GM12891 (cell line): ENCODE measurements around the gene WDR43. TPM values are rescaled to one million over a fixed set of nuclear protein-coding genes. Genes with fewer than 3 reads are reported as not detected.

Experiments
- DNase-seq: peaks from one replicate; pipeline ENCODE4 v3.0.0; 2011; ENCODE audit warnings: low spot score; ENCODE audit not compliant: insufficient read length
- FAIRE-seq: peaks from 2 replicates; lab custom pipeline; 2011; peaks lifted over from hg19 to GRCh38; lab: Jason Lieb, UNC
- PAX5 ChIP-seq: IDR thresholded peaks from 2 replicates; pipeline ENCODE4 v1.6.1; 2011; ENCODE audit warnings: low read length, moderate library complexity, mild to moderate bottlenecking; ENCODE audit not compliant: insufficient read depth, severe bottlenecking
- POLR2A ChIP-seq: IDR thresholded peaks from 2 replicates; pipeline ENCODE4 v1.6.1; 2011; ENCODE audit warnings: low read depth, low read length, control low read depth
- POLR2AphosphoS5 ChIP-seq: IDR thresholded peaks from 2 replicates; pipeline ENCODE4 v1.6.1; 2011; ENCODE audit warnings: low read depth, low read length, control low read depth
- POU2F2 ChIP-seq: IDR thresholded peaks from 2 replicates; pipeline ENCODE4 v1.6.1; 2011; ENCODE audit warnings: low read depth, mild to moderate bottlenecking, control low read depth, low read length, moderate library complexity
- SPI1 ChIP-seq: IDR thresholded peaks from 2 replicates; pipeline ENCODE4 v1.6.1; 2011; ENCODE audit warnings: low read depth, low read length, control low read depth
- TAF1 ChIP-seq: IDR thresholded peaks from 2 replicates; pipeline ENCODE4 v1.6.1; 2011; ENCODE audit warnings: low read depth, low read length, control low read depth
- polyA plus RNA-seq: library from polyadenylated mRNA; unstranded; fragments of >200 nt; gene quantifications from one replicate; pipeline ENCODE4 v1.2.1, GENCODE V29; 2012; ENCODE audit warnings: low read depth, missing spikeins, inconsistent platforms; ENCODE audit not compliant: missing spikeins

WDR43 gene, protein sequence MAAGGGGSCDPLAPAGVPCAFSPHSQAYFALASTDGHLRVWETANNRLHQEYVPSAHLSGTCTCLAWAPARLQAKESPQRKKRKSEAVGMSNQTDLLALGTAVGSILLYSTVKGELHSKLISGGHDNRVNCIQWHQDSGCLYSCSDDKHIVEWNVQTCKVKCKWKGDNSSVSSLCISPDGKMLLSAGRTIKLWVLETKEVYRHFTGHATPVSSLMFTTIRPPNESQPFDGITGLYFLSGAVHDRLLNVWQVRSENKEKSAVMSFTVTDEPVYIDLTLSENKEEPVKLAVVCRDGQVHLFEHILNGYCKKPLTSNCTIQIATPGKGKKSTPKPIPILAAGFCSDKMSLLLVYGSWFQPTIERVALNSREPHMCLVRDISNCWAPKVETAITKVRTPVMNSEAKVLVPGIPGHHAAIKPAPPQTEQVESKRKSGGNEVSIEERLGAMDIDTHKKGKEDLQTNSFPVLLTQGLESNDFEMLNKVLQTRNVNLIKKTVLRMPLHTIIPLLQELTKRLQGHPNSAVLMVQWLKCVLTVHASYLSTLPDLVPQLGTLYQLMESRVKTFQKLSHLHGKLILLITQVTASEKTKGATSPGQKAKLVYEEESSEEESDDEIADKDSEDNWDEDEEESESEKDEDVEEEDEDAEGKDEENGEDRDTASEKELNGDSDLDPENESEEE
- polyA plus RNA-seq: 33.1 TPM

DNA sequence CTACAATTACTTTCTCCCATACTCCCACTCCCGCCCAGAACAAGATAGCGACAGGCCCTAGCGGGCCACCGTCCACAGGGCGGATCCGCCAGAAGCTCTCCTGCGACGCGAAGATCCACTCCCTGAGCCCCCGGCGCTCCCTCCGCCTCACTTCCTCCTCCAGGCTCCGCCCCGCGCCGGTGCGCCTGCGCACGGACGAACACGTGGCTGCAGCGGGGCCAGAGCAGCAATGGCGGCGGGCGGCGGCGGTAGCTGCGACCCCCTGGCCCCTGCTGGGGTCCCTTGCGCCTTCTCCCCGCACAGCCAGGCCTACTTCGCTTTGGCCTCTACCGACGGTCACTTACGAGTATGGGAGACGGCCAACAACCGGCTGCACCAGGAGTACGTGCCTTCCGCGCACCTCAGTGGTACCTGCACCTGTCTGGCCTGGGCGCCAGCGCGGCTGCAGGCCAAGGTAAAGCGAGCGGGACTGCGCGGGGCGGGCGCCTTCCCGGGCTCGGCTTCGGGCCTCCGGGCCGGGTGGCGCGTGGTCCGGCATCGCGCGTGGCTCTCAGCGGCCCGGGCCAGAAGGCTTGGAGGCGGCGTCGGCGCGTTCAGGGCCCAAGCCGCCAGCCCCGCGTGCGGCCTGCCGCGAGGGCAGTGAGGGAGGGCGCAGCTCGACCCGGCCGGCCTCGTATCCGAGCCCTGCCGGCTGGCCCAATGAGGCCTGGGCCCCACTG lies at the start of gene WDR43:
Gene WDR43 (plus strand): TSS at position 198 of the 719 bp plus-strand sequence. CDS start 32 bp downstream, at position 230.
- DNase-seq: peak; percentile 90
- TF ChIP-seq TAF1 (peak; percentile 92), SPI1 (peak; percentile 89), PAX5 (no peak), POLR2A (peak; percentile 88), POLR2AphosphoS5 (peak; percentile 87; the same call in 1 of the 2 replicates), POU2F2 (0 out of 2 replicates have a peak, but pooled peaks have one; percentile 14)
- peak; percentile 97 for FAIRE-seq

DNA sequence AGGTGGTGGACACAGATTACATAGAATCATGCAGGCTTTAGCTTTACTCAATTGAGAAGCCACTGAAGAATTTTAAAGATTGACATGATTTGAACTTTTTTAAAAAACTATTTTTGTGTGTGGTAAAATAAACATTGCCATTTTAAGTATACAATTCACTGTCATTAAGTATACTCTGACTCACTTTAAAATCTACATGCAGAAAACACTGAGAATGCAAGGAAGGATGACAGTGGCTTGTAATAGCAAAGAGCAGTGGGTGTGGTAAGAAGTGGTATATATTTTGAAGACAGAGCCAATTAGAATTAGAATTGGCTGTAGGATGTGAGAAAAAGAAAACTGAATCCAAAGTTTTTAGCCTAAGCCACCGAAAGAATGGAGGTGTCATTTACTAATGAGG lies 39.3 kb upstream of the WDR43 start:
- DNase-seq: no peak
- TF ChIP-seq PAX5 (no peak), SPI1 (no peak), POU2F2 (no peak), TAF1 (no peak), POLR2AphosphoS5 (no peak), POLR2A (no peak)
- FAIRE-seq: no peak

DNA sequence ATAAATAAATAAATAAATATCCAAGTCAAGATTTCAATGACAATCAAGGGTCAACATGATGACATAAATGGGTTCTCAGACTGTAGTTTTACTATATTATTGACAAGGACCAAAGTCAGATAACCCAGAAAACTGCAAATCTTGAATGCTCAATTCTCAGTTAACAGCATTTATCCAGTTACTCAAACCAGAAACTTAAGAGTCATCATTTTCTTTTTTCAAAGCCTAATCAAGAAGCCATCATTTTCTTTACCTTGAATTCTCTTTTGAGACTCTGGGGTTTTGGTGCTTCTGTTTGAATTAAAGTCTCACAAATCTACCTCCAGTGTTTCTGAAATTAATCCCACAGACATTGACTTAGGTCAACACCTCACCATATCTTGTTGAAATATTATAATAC lies 38.5 kb upstream of the WDR43 start:
- DNase-seq (no peak), FAIRE-seq (no peak)

DNA sequence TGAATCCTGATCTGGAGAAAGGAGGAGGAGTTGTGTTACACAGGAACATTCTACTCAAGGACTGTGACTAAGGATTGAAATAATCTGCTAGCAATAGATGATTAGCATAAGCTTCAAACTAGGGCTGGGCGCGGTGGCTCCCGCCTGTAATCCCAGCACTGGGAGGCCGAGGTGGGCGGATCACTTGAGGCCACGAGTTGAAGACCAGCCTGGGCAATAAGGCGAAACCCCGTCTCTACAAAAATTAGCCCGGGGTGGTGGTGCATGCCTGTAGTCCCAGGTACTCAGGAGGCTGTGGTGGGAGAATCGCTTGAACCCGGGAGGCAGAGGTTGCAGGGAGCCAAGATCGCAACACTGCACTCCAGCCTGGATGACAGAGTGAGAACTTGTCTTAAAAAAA lies 25.9 kb upstream of the WDR43 start:
- TF ChIP-seq POLR2AphosphoS5 (no peak), POLR2A (no peak), SPI1 (no peak), TAF1 (no peak), POU2F2 (no peak), PAX5 (no peak)
- no peak for DNase-seq
- FAIRE-seq: no peak

More for the DNA sequence above, 38.5 kb upstream of the WDR43 start:
- no peak for TF ChIP-seq POU2F2
- TF ChIP-seq SPI1: no peak
- no peak for TF ChIP-seq TAF1
- TF ChIP-seq POLR2AphosphoS5: no peak
- TF ChIP-seq PAX5: no peak
- TF ChIP-seq POLR2A: no peak

DNA sequence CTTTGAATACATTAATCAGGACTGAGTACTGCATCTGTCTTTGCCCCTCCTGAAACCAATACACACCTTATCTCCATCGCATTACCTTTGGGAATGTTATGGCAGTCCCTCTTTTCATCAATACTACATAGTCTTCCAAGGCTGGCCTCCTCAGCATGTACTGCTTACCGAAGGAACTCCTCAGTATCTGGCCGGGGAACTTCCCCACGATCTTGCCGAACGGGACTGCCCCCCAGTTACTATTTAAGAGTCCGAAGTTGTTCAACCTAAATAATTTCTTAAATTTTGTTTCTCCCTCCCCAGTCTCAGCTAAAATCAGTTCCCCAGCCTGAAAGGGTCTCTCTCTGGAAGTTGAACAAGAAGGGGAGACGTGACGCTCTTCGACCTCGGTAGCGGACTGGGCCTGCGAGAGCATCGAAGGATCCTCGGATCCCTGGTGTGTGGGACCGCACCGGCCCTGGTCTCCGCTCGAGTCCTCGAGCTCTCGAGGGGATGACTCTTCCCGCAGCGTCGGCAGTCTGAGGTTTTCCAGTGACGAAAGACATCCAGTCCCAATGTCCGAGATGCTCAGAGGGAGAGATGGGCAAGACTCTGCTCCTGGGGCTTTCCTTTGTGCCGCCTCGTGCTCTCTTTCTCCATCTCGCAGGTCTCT lies 24.8 kb upstream of the WDR43 start:
- DNase-seq (peak; percentile 10), FAIRE-seq (no peak)
- TF ChIP-seq TAF1: no peak
- no peak for TF ChIP-seq POU2F2
- TF ChIP-seq SPI1: no peak
- TF ChIP-seq POLR2A: no peak
- TF ChIP-seq POLR2AphosphoS5: no peak
- no peak for TF ChIP-seq PAX5

DNA sequence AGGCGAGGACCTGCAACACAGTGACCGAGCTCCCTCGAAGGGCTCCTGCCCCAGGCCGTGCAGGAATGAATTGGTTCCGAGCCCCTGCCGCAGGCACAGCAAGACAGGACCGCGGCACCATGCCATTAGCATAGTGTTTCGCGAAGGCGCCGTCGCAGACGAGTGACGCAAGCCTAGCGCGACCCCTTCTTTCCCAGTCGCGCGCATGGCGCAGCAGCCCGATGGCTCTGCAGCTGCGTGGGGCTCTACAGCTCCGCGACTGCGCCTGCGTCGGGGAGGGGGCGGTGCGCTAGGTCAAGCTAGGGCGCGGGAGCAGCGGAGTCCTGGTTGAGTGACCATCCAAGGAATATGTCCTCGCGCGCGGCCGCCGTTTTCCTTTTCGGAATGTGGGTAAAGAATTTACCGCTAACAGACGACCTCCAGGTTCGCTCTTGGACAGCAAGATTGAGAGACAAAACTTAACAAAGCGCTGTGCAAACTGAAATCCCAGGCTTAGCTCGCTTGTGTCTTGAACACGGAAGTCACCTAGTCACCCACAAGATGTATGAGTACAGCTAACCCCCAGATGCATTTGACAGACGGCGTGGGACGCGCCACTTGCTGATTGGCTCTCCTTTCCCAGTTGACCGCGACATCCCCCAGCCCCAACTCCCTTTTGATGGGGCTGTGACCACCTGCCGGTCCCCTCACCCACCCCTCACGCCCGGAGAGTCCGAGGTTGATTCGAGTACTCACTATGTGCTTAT lies 24.1 kb upstream of the WDR43 start, which contains the start of gene TRMT61B:
Gene TRMT61B (minus strand): TSS at position 164 of the 746 bp plus-strand sequence. CDS start 32 bp downstream, at position 132.
- peak; percentile 90 for DNase-seq
- peak; percentile 99 for FAIRE-seq
- TF ChIP-seq POU2F2: peak; percentile 98
- TF ChIP-seq POLR2AphosphoS5: peak; percentile 95
- TF ChIP-seq TAF1: peak; percentile 84
- TF ChIP-seq POLR2A: peak; percentile 92
- TF ChIP-seq PAX5: no peak
- 0 out of 2 replicates have a peak, but pooled peaks have one; percentile 6 for TF ChIP-seq SPI1

DNA sequence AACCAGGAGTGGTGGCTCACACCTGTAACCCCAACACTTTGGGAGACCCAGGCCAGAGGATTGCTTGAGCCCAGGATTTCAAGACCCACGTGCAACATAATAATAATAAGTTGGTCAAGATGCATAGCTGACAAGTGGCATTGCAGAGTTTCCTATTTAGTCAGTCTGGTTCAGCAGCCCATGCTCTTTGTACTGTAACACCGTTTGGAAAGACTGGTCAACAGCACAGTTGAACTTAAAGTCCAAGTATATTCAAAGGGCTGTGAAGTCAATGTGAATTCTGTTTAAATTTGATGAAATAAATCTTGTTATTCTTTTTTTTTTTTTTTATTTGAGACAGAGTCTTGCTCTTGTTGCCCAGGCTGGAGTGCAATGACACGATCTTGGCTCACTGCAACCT lies 22.8 kb upstream of the WDR43 start:
- no peak for FAIRE-seq
- TF ChIP-seq POLR2AphosphoS5: no peak
- no peak for TF ChIP-seq SPI1
- TF ChIP-seq TAF1: no peak
- TF ChIP-seq POLR2A: no peak
- no peak for TF ChIP-seq PAX5
- TF ChIP-seq POU2F2: no peak
- DNase-seq: no peak

DNA sequence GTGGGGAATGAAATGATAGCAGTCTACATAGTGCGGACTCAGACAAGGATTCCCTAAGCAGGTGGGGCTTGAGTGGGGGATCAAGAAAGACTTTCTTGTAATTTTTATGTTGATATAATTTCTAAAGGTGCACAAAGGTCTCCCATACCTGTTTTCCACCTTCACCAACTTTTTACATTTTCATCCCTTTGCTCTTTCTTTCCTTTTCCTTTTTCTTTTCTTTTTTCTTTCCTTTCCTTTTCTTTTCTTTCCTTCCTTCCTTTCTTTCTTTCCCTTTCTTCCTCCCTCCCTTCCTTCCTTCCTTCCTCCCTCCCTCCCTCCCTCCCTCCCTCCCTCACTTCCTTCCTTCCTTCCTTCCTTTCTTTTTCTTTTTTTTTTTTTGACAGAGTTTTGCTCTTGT lies 14.3 kb upstream of the WDR43 start:
- DNase-seq (no peak), FAIRE-seq (no peak)
- TF ChIP-seq SPI1 (no peak), POLR2A (no peak), PAX5 (no peak), POLR2AphosphoS5 (no peak), TAF1 (no peak), POU2F2 (no peak)
